GM18867 (cell line): ENCODE data around the gene MLLT3.

ENCODE experiments used
- ATAC-seq: cut with Tn5 transposase; IDR thresholded peaks from one replicate; pipeline ENCODE4 v1.9.1; 2021; ENCODE audit warnings: mild to moderate bottlenecking, moderate library complexity; ENCODE audit not compliant: unreplicated experiment

Gene MLLT3

DNA sequence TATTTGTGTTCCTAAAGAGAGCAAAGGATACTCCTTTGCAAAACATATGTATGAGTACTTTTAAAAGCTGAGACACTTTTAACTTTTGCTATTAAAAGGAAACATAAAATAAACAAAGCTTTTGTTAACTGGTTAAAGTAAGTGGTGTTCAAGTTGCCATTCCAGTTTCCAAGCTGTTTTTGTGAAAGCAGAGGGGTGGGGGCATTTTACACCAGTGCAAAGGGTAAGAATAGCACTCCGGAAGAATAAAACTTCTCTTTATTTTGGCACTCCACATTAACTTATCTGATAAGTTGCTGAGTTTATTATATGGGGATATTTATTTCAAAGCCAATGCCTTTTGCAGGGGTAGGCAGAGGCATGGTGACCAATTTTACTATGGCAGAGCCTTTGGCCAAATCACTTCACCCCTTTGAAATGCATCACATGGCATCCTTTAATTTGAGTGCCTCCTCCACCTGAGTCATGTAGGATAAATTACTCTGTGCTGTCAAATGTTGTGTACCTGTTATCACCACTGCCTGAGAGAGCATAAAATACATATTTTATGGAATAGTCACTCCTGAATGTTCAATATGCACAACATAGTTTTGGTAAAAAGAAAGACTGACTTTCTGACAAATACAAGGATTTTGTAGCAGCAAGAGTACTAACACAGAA is 62.9 kb downstream of the MLLT3 start:
- ATAC-seq = no peak

DNA sequence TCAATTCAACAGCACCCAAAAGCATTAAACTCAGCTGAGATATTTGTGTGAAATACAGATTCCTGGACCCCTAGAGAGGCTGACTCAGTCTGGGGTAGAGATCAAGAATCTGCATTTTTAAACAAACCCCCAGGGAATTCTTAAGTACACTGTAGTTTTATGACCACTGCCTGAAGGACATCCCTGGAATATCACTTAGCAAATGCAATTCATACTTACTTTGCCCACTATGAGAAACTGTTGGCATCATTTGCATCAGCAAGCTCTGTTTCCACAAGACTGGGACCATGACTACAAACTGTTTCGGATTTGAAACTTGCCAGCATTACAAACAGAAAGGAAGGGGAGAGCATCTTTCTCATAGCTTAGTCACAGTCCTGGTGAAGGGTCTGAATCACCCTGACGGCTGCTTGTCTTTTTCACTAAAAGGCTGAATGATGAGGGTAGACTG is 63.7 kb downstream of the MLLT3 start:
- peak; percentile 56 for ATAC-seq

DNA sequence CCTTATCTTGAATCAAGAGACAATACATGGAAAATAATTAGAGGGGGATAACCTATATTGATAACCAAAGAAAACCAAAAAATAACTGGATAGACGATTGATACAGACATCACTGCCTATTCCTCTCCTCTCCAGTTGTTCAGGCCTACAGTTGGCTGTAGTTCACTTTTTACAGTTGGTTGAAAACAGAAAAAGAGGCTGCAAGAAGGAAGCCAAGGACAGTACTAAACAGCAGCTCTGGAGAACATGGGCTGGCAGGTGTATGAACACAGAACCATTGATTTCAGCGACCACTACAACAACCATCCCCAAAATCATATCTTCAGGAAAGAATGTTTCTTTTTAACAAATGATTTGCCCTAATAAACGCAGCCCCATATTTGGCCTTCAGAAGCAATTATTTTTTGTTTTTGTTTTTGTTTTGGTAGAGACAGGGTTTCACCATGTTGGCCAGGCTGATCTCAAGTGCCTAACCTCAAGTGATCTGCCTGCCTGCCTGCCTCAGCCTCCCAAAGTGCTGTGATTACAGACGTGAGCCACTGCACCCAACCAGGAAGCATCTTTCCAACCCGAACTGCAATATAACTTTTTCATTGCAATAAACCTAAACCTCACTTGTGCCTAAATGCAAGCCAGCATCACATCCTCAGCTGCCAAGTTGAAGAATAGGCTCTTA is 64.3 kb downstream of the MLLT3 start:
- no peak for ATAC-seq

DNA sequence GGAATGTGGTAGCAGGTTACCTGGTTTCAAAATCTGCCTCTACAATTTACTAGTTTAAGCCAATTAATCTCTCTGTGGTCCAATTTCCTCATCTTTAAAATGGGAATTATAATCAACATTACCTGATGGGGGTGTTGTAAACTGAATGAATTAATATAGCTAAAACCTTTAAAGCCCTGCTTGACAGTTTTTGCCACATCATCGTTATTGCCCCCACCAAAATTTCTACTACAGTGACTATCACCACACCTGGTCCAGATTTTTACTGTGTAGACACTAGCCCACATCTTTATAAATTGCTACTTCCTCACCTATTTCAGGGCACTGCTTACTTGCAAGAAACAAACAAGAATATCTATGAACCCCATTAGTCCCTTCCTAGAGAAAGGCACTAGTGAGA is 65.0 kb downstream of the MLLT3 start:
- no peak for ATAC-seq

DNA sequence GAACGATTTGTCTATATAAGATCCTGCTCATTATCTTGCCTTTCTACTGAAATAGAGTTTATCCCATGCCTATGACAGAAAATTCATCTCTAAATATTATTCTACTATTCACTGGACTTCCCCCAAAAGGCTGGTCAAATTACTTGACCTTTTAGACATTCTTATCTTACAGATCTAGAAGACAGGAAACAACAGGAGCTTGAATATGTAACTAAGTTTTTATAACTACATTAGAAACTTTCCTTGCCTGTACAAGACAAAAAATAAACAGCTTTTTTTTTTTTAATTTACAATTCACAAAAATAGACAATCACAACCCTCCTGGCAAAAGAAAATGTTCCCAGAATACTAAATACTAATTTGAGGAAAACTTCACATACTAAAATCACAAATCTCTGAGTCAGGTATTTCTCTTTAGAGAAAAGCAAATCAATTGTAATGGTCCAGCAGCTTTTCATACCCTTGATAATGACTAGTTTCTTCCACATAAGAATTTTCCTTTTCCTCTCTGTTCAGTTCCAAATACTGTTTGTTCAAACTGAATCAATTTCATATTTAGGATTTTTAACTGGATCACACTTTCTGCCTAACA is 68.6 kb downstream of the MLLT3 start:
- peak; percentile 26 for ATAC-seq

DNA sequence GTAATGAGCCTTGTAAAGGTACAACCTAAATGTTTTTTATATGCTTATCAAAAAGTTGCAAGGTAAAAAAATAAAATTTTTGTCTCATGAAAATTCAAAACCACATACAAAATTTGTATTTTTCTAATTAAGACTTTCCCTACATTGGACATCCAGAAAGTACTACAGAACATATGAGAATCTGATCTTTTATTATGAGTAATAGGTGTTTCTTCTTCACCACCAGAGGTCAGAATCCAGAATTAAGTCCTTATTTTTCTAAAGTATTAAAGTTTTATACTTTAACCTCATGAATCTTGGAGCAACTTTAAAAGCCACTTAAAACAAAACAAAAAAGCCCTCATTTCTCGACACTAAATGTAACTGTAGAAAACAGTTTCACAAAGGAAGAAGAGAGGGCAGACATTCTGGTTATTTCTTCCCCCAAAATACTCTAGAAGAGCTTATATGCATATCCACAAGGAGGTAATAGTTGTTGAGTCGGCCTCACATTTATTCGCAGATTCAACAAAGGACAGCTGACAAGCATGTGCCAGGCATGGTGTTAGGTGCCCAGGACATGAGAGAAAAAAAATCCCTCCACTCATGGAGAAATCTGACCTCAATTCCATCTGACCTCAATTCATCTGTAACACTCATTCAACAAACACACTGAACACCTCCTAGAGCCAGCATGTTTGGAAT is 69.3 kb downstream of the MLLT3 start:
- ATAC-seq = peak; percentile 60

DNA sequence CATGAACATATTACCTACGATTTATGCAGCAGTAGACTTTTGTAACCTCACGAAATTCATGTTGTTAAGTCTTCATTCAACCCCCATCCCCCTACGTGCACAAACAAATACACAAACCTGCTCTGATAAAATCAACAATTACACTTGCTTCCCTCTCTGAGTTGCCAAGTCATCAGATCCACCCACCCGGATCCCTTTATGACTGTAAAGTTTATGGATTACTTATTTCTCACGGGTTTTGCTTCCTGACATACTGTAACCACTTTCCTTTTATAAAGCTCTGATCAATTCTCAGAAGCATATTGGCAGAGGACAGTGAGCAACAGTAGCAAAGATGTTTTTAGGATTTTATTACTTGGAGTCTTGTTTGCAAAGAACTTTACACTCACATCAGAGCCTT is 70.5 kb downstream of the MLLT3 start:
- ATAC-seq = no peak

DNA sequence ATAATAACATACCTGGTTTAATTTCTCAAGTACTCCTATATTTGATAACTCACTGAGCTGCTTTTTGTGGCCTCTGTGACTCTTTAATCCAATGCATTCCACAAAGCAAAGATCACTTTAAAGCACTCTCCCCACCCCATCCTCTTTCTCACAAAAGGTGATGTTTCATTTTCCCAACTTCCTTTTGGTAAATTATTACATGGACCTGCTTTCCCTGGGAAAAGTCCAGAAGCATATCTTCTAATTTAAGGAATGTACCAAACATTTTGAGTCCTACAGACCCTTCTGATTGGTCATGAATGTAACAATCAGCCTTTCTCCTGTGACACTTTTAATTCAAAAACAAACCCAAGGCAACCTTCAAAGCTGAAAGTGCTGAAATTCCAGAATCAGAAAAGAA is 71.1 kb downstream of the MLLT3 start:
- no peak for ATAC-seq

DNA sequence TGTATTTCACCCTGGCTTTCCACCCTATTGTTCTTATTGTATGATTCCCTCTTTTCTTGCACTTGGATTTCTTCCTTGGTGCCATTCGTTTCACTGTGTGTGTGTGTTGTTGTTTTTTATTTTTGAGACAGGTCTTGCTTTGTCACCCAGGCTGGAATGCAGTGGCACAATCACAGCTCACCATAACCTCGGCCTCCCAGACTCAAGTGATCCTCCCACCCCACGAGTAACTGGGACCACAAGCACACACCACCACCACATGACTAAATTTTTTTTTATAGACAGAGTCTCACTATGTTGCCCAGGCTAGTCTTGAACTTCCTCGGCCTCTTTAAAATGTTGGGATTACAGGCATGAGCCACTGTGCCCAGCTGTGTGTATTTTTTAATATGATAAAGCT is 72.0 kb downstream of the MLLT3 start:
- ATAC-seq = no peak

DNA sequence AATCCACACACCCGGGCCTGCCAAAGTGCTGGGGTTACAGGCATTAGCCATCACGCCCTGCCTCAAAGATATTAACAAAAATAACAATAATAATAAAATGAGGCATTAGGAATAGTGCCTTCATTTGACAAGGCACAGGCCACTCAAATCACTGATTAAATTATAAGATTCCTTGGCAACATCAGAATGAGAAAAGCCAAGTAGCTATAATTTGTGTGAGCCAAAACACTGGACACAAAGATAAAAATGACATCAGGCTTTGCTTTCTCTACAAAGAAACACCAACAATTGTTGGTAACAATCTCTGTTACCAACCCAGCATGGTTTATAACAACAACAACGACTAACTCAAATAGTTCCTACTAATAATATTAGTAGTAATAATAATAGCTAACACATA is 73.2 kb downstream of the MLLT3 start:
- no peak for ATAC-seq

DNA sequence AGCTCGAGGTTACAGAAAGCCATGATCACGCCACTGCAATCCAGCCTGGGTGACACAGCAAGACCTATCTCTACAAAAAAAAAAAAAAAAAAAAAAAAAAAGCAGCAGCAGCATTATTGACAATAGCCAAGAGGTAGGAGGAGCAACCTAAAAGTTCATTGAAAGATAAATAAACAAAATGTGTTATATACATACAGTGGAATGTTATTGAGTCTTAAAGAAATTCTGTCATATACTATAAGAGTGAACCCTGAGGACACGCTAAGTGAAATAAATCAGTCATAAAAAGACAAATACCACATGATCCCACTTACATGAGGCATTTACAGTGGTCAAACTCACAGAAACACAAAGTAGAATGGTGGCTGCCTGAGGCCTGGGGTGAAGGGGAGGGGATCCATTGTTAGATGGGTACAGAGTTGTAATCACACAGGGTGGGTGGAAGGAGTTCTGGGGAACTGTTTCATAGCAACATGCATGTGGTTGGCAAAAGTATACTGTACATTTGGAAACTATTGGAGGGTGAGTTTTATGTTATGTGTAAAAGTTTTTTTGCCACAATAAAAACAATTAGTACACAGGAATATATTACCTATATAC is 77.2 kb downstream of the MLLT3 start:
- no peak for ATAC-seq

DNA sequence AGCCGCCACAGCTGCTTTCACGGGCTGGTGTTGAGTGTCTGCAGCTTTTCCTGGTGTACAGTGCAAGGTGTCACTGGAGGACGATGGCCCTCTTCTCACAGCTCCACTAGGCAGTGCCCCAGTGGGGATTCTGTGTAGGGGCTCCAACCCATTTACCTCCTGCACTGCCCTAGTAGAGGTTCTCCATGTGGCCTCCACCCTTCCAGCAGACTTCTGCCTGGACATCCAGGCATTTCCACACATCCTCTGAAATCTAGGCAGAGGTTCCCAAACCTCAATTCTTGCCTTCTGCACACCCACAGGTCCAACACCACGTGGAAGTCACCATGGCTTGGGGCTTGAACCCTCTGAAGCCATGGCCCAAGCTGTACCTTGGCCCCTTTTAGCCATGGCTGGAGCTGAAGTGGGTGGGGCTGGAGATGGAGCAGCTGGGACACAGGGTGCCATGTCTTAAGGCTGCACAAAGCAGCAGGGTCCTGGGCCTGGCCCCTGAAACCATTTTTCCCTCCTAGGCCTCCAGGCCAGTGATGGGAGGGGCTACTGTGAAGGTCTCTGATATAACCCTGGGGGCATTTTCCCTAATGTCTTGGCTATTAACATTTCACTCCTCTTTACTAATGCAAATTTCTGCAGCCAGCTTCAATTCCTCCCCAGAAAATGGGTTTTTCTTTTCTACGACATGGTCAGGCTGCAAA is 82.0 kb downstream of the MLLT3 start:
- no peak for ATAC-seq

DNA sequence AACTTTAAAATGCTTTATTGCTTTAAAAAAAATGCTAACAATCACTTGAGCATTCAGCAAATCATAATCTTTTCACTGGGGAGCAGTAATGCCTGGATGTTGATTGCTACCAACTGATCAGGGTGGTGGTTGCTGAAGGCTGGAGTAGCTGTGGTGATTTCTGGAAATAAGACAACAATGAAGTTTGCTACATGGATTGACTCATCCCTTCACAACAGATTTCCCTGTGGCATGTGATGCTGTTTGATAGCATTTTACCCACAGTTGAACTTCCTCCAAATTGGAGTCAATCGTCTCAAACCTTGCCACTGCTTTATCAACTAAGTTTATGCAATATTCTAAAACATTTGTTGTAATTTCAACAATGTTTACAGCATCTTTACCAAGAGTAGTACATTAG is 83.3 kb downstream of the MLLT3 start:
- ATAC-seq = no peak

DNA sequence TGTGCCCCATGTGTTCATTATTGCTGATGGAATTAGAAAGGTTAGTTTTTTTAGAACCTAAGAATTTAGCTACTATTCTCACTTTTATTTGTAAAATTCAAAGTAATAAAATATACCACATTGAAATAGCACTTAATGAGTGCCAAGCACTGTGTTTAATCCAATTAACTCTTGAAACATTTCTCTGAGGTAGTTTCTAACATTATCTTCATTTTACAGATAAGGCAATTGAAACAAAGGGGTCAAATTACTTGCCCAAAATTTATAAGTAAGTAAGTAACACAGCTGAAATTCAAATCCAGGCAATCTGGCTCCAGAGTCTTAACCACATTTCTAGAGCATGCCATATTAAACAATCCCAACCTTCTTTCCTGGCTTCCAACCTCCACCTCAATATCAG is 84.2 kb downstream of the MLLT3 start:
- ATAC-seq = no peak

DNA sequence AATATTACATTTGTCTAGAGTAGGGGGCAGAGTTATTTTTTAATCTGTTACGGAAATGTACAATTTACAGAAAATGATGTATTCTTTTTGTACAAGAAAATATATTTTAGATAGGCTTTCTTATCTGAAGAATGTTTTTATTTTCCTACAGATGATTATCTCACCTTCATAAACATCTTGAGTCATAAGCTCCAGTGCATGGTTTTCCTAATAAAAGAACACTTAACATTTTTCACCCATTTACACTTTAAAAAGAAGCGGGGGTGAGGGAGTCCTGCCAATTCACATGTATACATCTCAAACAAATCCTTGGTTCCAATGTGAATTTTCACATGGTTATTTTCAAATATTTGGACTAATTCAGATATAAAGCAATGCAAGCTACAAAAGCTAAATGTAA is 85.0 kb downstream of the MLLT3 start:
- no peak for ATAC-seq

DNA sequence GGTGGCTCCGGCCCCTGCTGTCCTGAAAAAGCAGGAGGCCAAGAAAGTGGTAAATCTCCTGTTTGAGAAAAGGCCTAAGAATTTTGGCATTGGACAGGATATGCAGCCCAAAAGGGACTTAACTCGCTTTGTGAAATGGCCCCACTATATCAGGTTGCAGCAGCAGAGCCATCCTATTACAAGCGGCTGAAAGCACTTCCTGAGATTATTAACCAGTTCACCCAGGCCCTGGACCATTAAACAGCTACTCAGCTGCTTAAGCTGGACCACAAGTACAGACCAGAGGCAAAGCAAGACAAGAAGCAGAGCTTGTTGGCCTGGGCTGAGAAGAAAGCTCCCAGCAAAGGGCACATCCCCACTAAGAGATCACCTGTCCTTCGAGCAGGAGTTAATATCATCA is 89.7 kb downstream of the MLLT3 start:
- no peak for ATAC-seq

DNA sequence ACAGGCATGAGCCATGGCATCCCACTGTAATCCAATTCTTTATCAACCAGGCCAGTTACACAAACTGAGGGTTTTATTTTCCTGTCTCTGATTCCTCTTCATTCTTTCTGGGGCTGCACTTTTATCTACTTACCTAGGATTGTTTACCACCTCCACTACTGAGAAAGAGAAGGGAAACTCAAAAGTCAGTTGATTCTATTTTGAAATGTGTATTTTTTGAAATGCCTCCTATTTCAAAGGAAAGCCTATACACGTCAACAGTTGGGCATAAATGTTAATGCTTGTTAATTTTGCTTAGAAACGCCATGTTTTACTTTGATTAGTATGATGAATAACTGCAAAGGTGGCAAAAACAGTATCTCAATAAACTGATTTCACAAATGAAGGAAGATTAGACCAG is 92.5 kb downstream of the MLLT3 start:
- ATAC-seq = no peak

DNA sequence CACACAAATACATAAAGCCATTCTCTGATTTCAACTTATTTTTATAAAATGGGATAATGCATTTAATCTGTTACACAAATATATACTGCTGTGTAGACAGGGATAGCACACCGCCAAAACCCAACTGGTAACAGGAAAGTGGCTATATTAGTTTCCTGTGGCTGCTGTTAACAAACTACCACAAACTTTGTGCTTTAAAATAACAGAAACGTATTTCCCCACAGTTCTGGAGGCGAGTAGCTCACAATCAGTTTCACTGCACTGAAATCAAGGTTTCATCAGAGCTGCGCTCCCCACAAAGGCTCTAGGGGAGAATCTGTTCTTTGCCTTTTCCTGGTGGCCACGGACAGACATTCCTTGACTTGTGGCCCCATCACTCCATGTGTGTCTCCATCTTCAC is 94.0 kb downstream of the MLLT3 start:
- no peak for ATAC-seq

DNA sequence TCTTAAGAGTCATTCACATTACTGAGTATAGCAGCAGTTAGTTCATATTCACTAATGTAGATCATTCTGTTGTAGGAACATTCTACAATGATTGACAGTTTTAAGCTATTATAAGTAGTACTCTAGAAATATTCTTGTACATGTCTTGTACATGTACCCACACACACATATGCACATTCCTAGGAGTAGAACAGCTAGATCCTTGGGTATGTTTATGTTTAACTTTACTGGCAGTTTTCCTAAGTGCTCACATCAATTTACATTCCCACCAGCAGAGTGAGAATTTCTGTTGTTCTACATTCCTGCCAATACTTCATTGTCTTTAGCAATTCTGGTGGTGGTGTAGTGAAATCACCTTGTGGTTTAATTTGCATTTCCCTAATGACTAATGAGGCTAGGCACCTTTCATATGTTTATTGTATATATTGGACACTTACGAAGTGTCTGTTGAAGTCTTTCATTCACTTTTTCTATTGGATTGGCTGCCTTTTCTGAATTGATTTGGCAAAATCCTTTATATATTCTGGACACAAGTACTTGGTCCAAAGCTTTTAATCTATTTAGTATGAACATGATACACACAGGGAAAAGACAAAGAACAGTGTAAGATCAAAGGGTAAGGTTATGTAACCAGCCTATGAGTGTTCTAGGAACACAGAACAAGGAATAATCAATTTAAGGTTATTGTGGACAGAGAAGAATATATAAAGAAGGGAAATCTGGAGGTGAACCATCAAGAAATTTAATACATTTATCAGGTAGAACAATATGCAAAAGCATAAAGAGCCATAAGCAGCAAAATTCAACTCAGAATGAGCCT is 95.6 kb downstream of the MLLT3 start:
- ATAC-seq = peak; percentile 95

DNA sequence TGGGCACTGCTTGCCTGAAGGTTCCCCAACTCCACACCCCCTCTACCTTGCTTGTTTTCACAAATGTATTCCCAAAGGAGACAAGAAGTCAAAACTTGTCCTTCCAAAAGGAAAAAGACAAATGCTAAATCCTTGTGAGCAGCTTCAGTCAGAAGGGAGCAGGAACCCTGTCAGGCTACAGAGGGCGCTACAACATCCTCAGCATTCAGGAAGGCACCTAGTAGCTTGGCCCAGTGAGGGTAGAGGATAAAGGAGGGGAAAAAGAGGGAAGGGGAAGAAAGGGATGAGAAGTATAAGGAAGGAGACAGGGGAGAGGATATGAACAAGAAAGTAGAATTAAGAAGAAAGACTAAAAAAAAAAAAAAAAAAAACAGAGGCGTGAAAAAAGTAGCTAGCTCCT is 97.5 kb downstream of the MLLT3 start:
- ATAC-seq = no peak
